ENCODE results near the gene GJB3.

- TF ChIP-seq CHD1 (IDR thresholded peaks at IDR 0.05; ENCODE audit: low read depth, low read length) (no peak), YY1 (IDR thresholded peaks at IDR 0.05; ENCODE audit: low read depth, low read length) (no peak), ATF3 (IDR thresholded peaks at IDR 0.05; ENCODE audit: borderline replicate concordance, extremely low read depth, low read depth, low read length) (no peak), CHD4 (IDR thresholded peaks at IDR 0.05) (no peak)
These were observed 17.8 kb upstream of the GJB3 start for GRCh38 chr1:34763142-34763781.
